Measurements from ENCODE around the gene IMMP2L.

DNA sequence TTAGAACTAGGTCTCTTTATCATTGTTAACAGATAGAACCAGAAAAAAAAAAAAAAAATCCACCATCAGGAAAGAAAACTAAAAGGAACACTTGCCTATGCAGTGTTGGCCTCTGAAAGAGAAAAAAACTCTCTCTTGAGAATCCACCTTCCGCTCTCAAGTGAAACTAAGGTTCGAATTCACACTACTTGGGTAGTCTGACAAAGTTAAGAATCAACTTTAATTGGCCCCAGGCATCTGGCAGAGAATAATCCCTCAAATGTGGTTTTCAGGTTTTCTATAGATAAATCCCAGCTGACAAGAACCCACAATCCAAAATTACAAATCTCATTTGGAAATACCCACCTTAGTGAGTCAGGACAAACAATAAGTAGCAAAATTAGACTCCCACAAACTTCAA lies 671.1 kb downstream of the IMMP2L start:
- TF ChIP-seq, protein P1, sequence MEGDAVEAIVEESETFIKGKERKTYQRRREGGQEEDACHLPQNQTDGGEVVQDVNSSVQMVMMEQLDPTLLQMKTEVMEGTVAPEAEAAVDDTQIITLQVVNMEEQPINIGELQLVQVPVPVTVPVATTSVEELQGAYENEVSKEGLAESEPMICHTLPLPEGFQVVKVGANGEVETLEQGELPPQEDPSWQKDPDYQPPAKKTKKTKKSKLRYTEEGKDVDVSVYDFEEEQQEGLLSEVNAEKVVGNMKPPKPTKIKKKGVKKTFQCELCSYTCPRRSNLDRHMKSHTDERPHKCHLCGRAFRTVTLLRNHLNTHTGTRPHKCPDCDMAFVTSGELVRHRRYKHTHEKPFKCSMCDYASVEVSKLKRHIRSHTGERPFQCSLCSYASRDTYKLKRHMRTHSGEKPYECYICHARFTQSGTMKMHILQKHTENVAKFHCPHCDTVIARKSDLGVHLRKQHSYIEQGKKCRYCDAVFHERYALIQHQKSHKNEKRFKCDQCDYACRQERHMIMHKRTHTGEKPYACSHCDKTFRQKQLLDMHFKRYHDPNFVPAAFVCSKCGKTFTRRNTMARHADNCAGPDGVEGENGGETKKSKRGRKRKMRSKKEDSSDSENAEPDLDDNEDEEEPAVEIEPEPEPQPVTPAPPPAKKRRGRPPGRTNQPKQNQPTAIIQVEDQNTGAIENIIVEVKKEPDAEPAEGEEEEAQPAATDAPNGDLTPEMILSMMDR (conservative IDR thresholded peaks at IDR 0.05), result no peak
- TF ChIP-seq ZFX (IDR thresholded peaks at IDR 0.05), result no peak

Measured in C4-2B (cell line).